Mucosa of stomach (tissue), 1 donor: Measurements from ENCODE around the gene ZNF329.
A peak's percentile ranks its signal among the peaks of the same experiment; 100 is the strongest.

Experiments
- H3K27me3 ChIP-seq: one replicate; pipeline ENCODE4 v1.7.0; 2013; ENCODE audit warnings: mild to moderate bottlenecking, low read length; ENCODE audit not compliant: control insufficient read depth, insufficient read depth
- H3K36me3 ChIP-seq: one replicate; pipeline ENCODE4 v1.7.0; 2013; ENCODE audit warnings: low read length; ENCODE audit not compliant: control insufficient read depth, insufficient read depth
- H3K4me1 ChIP-seq: one replicate; pipeline ENCODE4 v1.7.0; 2013; ENCODE audit warnings: mild to moderate bottlenecking, low read length; ENCODE audit not compliant: control insufficient read depth, insufficient read depth
- H3K4me3 ChIP-seq: one replicate; pipeline ENCODE4 v1.7.0; 2013; ENCODE audit warnings: low read length
- H3K9ac ChIP-seq: one replicate; pipeline ENCODE4 v1.7.0; 2013; ENCODE audit warnings: mild to moderate bottlenecking, low read length, moderate library complexity
- H3K9me3 ChIP-seq: one replicate; pipeline ENCODE4 v1.7.0; 2013; ENCODE audit warnings: mild to moderate bottlenecking, low read length, moderate library complexity; ENCODE audit not compliant: control insufficient read depth
- donor health status: Pancreatic carcinoma.

ZNF329 gene

DNA sequence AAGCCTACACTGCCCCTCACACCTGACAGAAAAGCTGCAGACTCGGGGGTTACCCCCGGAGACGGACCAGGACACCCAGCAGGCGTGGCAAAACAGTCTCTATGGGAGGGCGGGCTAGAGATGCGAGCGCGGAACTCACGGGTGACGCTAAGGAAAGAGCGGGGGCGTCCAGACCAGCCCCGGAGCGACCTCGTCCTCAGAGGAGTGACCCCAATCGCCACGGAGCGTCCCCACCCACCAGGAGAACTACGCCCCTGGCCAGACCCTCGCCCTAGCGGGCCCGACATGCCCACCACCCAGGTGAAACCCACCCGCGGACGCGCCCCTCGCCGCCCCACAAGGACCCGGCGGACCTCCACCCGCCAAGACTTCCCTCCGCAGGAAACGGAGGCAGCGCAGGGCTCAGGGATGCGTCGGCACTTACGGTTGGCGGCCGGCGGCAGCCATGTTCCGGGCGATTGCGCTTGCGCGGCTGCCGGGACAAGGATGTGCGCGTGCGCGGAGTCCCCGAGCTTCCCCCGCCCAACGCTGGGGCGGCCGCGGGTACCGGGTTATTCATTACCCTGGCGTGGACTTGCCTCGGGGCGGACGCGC, at the start of gene ZNF329:
Gene ZNF329, minus strand, starts transcription at position 462 of the 594 bp plus-strand sequence. CDS start 21,286 bp downstream, outside the sequence.
- H3K9me3 ChIP-seq, result no peaks in the 10 kb centered on the region
- H3K4me1 ChIP-seq, result peaks cover 24% of the 10 kb centered on the region

DNA sequence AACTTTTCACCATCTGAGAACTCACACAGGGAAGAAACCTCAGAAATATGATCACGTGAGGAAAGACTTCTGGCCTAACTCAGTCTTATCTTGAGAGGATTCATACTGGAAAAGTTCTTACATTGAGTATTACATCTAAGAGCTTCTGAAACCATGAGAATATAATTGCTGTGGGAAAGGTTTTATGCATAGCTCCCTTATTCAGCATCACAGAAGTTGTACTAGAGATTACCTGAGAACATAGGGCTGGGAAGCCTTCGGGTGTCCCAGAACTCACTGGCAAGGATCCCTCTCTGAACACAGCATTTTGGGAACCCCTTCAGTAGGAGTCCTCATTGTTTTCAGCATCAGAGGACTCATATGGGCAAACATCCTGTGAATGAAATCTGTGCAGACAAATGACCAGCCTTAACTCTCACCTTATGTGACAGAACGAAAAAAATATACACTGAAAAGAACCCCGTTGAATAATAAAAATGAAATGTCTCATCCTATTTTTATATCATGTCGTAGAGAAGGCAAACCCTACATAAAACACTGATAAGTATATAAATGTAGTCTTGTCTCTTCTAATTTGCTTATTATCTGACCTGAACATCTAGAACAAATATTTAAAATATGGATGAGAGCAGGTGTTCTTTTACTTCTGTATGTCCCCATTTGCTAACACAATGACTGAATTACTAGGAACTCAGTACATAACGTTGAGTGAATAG, 46.5 kb upstream of the ZNF329 start:
- H3K9me3 ChIP-seq, result peaks cover 83% of the 10 kb centered on the region
- H3K4me3 ChIP-seq, result no peak overlapping the region
- H3K4me1 ChIP-seq, result no peaks in the 10 kb centered on the region
- H3K9ac ChIP-seq, result no peak overlapping the region
- H3K36me3 ChIP-seq, result peaks cover 24% of the 10 kb centered on the region
- no peaks in the 10 kb centered on the region for H3K27me3 ChIP-seq

More for the DNA sequence above, at the start of gene ZNF329:
- H3K27me3 ChIP-seq, result no peaks in the 10 kb centered on the region
- H3K9ac ChIP-seq, result peak within 1 kb of the TSS; percentile 94
- H3K4me3 ChIP-seq, result peak within 1 kb of the TSS; percentile 94
- no peaks in the 10 kb centered on the region for H3K36me3 ChIP-seq

DNA sequence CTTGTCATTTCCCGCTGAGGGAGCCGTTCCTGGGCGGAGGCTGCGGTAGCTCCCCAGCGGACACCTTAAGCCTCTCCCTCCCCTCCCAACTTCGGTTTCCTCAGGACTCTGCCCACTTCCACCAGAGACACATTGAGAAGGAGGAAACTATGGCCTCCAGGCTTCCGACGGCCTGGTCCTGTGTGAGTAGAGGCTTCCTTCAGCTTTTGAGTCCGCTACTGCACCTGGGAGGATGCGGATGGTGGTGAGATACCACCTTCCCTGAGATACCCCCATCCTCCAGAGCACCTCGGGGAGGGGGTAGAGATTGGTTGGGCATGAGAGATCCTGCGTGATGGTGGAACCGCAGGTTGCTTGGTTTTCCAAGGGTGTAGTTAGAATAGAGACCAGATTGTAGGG, 33.2 kb upstream of the ZNF329 start:
- Histone ChIP-seq H3K4me3 (peak overlapping the region; percentile 64), H3K9ac (peak overlapping the region; percentile 85), H3K9me3 (peaks cover 42% of the 10 kb centered on the region), H3K27me3 (no peaks in the 10 kb centered on the region), H3K36me3 (peaks cover 14% of the 10 kb centered on the region), H3K4me1 (no peaks in the 10 kb centered on the region)

DNA sequence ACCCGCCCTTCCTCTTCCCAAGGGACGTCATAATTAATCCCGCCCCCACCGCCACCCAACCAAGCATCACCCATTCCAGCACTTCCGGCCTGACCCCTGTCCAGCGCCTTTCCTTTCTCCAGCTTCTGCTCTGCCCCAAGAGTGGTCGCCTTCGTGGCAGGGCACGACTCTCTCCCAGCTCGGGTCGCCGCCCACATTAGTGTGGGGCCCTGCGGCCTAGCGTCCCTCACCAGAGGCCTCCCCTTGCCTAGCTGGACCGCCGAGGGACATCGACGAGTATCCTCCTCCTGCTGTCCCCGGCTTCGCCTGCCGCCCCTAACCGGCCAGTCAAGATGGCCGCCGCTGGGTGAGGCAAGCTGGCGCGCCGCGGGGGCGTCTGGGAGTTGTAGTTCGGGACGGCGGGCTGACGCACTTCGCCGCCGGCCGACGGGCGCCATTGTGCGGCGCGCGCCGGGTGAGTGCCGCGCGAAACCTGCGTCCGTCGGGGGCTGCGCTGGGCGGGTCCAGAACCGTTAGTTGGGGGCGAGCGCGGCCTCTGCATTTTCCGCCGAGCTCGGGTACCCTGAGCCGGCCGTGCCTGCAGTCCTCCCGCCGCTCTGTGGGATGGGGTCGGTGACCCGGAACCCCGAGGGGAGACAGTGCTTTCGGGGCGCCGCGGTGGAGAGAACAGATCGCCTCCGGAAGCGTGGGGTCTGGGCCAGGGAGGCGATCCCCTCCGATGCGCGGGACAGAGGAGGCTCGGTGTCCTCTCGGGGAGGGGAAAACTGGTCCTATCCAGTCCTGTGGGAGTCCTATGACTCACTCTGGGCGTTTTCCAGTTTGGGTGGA, 32.6 kb upstream of the ZNF329 start, which contains the start of gene ZNF274:
Gene ZNF274, plus strand, starts transcription at position 73 of the 828 bp plus-strand sequence. CDS start 905 bp downstream, outside the sequence.
- no peaks in the 10 kb centered on the region for H3K27me3 ChIP-seq
- H3K4me3 ChIP-seq, result peak within 1 kb of the TSS; percentile 75
- H3K36me3 ChIP-seq, result peaks cover 14% of the 10 kb centered on the region
- H3K4me1 ChIP-seq, result no peaks in the 10 kb centered on the region
- peak within 1 kb of the TSS; percentile 85 for H3K9ac ChIP-seq
- peaks cover 44% of the 10 kb centered on the region for H3K9me3 ChIP-seq

DNA sequence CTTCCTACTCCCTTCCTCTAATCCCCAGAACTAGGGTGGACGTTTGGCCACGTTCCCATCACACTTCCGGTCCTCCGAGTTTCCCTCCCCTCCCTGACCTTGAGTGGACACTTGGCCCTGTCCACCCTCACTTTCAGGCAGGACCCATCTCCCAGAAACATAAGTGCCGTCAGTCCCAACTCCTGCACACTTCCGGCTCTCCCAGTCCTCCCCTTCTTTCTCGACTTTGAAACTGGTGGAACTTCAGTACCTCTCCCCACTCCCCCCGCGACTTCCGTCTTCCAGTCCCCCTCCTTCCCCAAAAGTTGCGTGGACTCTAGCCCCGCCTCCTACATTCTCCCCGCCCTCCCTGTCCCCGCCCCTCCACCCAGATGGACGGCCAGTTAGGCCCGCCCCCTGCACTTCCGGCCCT, 32.0 kb upstream of the ZNF329 start:
- peaks cover 50% of the 10 kb centered on the region for H3K9me3 ChIP-seq
- H3K4me3 ChIP-seq, result peak overlapping the region; percentile 75
- H3K36me3 ChIP-seq, result peaks cover 14% of the 10 kb centered on the region
- peak overlapping the region; percentile 85 for H3K9ac ChIP-seq
- H3K27me3 ChIP-seq, result no peaks in the 10 kb centered on the region
- H3K4me1 ChIP-seq, result no peaks in the 10 kb centered on the region

GRCh38 chr19:58181902-58182576, 31.4 kb upstream of the ZNF329 start:
- no peak overlapping the region for H3K9ac ChIP-seq

DNA sequence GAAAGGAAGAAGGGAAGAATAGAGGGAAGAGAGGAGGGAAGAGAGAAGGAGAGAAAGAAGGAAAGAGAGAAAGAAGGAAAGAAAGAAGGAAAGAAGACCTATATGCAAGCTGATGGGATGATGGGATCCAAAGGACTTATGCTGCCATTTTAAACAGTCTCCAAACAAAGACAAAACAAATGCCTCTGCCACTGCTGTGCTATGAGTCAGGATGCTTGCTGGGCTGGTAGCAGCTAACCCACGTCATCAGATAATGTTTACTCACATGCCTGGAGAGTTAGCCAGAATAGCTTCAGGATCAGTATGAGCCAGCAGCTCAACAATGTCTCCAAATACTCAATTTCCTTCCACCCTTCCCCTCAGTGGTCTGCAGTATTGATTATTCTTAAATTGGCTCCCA, 20.3 kb upstream of the ZNF329 start:
- H3K4me3 ChIP-seq, result no peak overlapping the region
- no peaks in the 10 kb centered on the region for H3K36me3 ChIP-seq
- no peaks in the 10 kb centered on the region for H3K27me3 ChIP-seq
- H3K9ac ChIP-seq, result no peak overlapping the region
- H3K4me1 ChIP-seq, result no peaks in the 10 kb centered on the region
- H3K9me3 ChIP-seq, result no peaks in the 10 kb centered on the region

More at GRCh38 chr19:58181902-58182576, 31.4 kb upstream of the ZNF329 start:
- Histone ChIP-seq H3K4me3 (peak overlapping the region; percentile 75), H3K9me3 (peaks cover 52% of the 10 kb centered on the region), H3K36me3 (peaks cover 11% of the 10 kb centered on the region), H3K4me1 (no peaks in the 10 kb centered on the region), H3K27me3 (no peaks in the 10 kb centered on the region)

GRCh38 chr19:58166708-58167280, 16.2 kb upstream of the ZNF329 start:
- Histone ChIP-seq H3K9ac (no peak overlapping the region), H3K4me3 (no peak overlapping the region), H3K9me3 (no peaks in the 10 kb centered on the region)

GRCh38 chr19:58166268-58166667, 15.7 kb upstream of the ZNF329 start:
- Histone ChIP-seq H3K36me3 (no peaks in the 10 kb centered on the region), H3K4me3 (no peak overlapping the region), H3K4me1 (no peaks in the 10 kb centered on the region), H3K9me3 (no peaks in the 10 kb centered on the region), H3K27me3 (no peaks in the 10 kb centered on the region), H3K9ac (no peak overlapping the region)

More at GRCh38 chr19:58166708-58167280, 16.2 kb upstream of the ZNF329 start:
- Histone ChIP-seq H3K36me3 (no peaks in the 10 kb centered on the region), H3K27me3 (no peaks in the 10 kb centered on the region), H3K4me1 (no peaks in the 10 kb centered on the region)

GRCh38 chr19:58157045-58157728, 6.6 kb upstream of the ZNF329 start:
- no peaks in the 10 kb centered on the region for H3K27me3 ChIP-seq
- H3K9me3 ChIP-seq, result no peaks in the 10 kb centered on the region
- no peak overlapping the region for H3K9ac ChIP-seq
- no peaks in the 10 kb centered on the region for H3K36me3 ChIP-seq
- H3K4me3 ChIP-seq, result no peak overlapping the region
- peaks cover 14% of the 10 kb centered on the region for H3K4me1 ChIP-seq
